Thoracic aorta (tissue), 2 donors: ENCODE measurements around the gene MPDU1. TPM values are rescaled to one million over a fixed set of nuclear protein-coding genes. Genes with fewer than 3 reads are reported as not detected.

Experiments used
- ATAC-seq: fragments of 150-250 bp; one replicate; pipeline ENCODE4 v1.8.0; 2017; ENCODE audit warnings: low read depth; ENCODE audit not compliant: insufficient number of reproducible peaks, low FRiP score
- DNase-seq: peaks from one replicate; pipeline ENCODE4 v3.0.0-alpha.2; 2020; ENCODE audit warnings: low spot score
- H3K27ac ChIP-seq, 2 donors: fragments of 200-600 bp; sonication (generic); 1 replicate in 1 of 2; 2 replicates in 1 of 2; pipeline ENCODE4 v1.5.1; 2016; ENCODE audit warnings: mild to moderate bottlenecking in 2 of 2, moderate library complexity in 2 of 2
- H3K27me3 ChIP-seq: fragments of 200-600 bp; sonication (generic); replicated peaks from 2 replicates; pipeline ENCODE4 v1.6.0; 2016; ENCODE audit warnings: mild to moderate bottlenecking; ENCODE audit not compliant: insufficient read depth
- H3K36me3 ChIP-seq: fragments of 200-600 bp; sonication (generic); one replicate; pipeline ENCODE4 v1.5.1; 2016
- H3K4me1 ChIP-seq, 2 donors: fragments of 200-600 bp; sonication (generic); 1 replicate in 1 of 2; 2 replicates in 1 of 2; pipeline versions ENCODE4 v1.5.1 to v1.6.0; 2016; ENCODE audit warnings: low read depth in 2 of 2, mild to moderate bottlenecking in 1 of 2; ENCODE audit not compliant: control insufficient read depth in 1 of 2
- H3K4me3 ChIP-seq: fragments of 200-600 bp; sonication (generic); 2 replicates; pipeline ENCODE4 v1.5.1; 2016; ENCODE audit warnings: mild to moderate bottlenecking
- H3K9me3 ChIP-seq: fragments of 200-600 bp; sonication (generic); 2 replicates; pipeline ENCODE4 v1.5.1; 2016
- CTCF ChIP-seq: fragments of 200-600 bp; sonication (generic); IDR thresholded peaks from one replicate; pipeline ENCODE4 v1.5.1; 2019; ENCODE audit warnings: antibody characterized with exemption
- total RNA-seq, 2 donors: library from RNA; depleted of rRNA; stranded (reverse); fragments of >200 nt; gene quantifications; one replicate each; pipeline versions ENCODE4 v1.1.0 to v1.2.3, GENCODE V29; 2016

Gene MPDU1
- total RNA-seq, 2 donors from 2014 or later: 31.1 to 38.9 TPM

DNA sequence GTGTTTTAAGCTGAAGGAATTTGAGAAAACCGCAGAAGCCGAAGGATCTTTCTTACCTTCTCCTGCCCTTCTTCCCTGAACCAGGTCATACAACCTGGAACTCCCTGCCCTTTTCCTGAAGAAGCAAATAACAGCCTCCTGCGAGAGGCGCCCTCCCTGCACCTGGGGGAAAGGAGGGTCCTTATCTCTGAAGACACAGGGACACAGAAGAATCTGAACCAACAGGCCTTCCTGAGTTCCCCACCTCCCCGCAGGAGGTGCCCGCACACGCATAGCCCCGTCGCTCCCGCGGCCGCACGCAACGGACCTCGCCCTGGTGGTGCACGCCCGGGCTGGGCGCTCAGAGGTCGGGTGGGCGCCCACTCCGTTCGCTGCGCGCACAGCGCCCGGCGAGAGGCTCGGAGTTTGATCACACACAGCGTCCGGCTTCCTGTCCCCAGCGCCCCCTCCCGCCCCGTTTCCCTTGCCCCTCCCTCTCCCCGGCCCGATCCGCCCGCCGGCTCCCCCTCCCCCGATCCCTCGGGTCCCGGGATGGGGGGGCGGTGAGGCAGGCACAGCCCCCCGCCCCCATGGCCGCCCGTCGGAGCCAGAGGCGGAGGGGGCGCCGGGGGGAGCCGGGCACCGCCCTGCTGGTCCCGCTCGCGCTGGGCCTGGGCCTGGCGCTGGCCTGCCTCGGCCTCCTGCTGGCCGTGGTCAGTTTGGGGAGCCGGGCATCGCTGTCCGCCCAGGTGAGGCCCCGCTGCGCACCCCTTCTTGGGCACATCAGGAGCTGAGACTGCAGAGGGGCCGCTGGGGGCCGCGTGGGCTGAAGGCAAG, 34.9 kb upstream of the MPDU1 start, which contains the start of gene TNFSF12:
Gene TNFSF12 (plus strand): TSS at position 474 of the 816 bp plus-strand sequence. CDS start 96 bp downstream, at position 570.
- DNase-seq: no peak
- peak; percentile 39 for ATAC-seq
- H3K27me3 ChIP-seq: no peaks in the 10 kb centered on the region
- peak within 1 kb of the TSS; percentile 85 for H3K4me3 ChIP-seq
- peak within 1 kb of the TSS; percentile 91 to 92 for H3K27ac ChIP-seq
- no peaks in the 10 kb centered on the region for H3K9me3 ChIP-seq
- peak; percentile 36 for TF ChIP-seq CTCF
- peaks cover 10 to 33% of the 10 kb centered on the region in 2 donors for H3K4me1 ChIP-seq
- H3K36me3 ChIP-seq: peaks cover 3% of the 10 kb centered on the region

DNA sequence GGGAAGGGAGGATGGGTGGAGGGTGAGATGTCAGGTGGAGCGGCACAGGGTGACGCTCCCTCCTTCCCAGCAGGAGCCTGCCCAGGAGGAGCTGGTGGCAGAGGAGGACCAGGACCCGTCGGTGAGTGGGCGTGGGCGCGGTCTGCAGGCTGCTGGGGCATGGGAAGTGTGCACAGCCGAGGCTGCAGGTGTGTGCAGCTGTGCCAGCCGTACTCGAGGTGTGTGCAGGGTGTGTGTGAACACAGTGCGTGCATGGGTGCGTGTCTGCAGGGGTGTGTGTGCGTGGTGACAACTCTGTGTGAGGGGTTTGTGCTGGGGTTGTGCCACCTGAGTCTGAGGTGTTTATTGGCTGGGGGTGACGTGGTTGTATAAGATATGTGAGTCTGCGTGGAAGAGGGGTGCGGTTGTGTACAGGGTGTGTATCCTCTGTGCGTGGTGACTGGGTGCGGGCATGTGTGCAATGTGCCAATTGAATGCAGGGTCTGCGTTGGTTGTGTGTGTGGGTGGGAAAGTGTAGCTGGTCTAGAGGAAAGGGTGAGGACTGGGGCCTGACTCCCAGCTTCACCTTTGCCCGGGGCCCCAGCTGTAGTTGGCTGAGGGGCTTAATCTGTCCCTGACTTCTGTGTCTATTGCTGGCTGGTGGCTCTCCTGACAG, 34.1 kb upstream of the MPDU1 start:
- no peak for DNase-seq

GRCh38 chr17:7550344-7550743, 33.3 kb upstream of the MPDU1 start:
- Histone ChIP-seq H3K4me1 (peaks cover 10 to 21% of the 10 kb centered on the region in 2 donors), H3K27ac (peak overlapping the region; percentile 73 to 91)
- TF ChIP-seq CTCF: no peak

More for the DNA sequence above, 34.1 kb upstream of the MPDU1 start:
- Histone ChIP-seq H3K27me3 (no peaks in the 10 kb centered on the region), H3K4me3 (peak overlapping the region; percentile 85), H3K4me1 (peaks cover 10 to 29% of the 10 kb centered on the region in 2 donors), H3K36me3 (peaks cover 3% of the 10 kb centered on the region), H3K27ac (peak overlapping the region; percentile 91 to 92), H3K9me3 (no peaks in the 10 kb centered on the region)
- peak; percentile 6 for ATAC-seq
- no peak for TF ChIP-seq CTCF

DNA sequence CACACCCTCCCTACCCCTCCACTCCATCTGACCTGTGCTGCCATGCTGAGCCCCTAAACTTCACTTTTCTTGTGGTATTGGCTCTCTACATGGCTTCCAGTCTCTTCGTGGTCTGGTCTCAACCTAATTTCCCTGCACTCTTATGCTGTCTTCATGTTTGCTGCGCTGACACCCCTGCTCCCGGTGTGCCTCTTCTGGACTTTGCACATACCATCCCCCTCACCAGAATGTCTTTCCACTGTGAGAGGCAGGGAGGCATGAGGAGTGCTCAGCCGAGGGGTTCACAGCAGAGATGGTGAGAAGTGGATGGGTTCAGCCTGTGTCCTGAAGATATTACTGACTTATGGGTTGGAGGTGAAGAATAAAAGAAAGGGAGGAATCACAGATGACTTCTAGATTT, 32.3 kb upstream of the MPDU1 start:
- Histone ChIP-seq H3K4me3 (no peak overlapping the region), H3K9me3 (no peaks in the 10 kb centered on the region), H3K4me1 (peaks cover 10 to 20% of the 10 kb centered on the region in 2 donors), H3K27ac (peak overlapping the region in 1 of 2 donors; percentile 17), H3K27me3 (no peaks in the 10 kb centered on the region), H3K36me3 (peaks cover 3% of the 10 kb centered on the region)
- TF ChIP-seq CTCF: no peak
- no peak for ATAC-seq
- no peak for DNase-seq

More at GRCh38 chr17:7550344-7550743, 33.3 kb upstream of the MPDU1 start:
- H3K9me3 ChIP-seq: no peaks in the 10 kb centered on the region
- H3K27me3 ChIP-seq: no peaks in the 10 kb centered on the region
- ATAC-seq (no peak), DNase-seq (no peak)
- H3K36me3 ChIP-seq: peaks cover 3% of the 10 kb centered on the region
- peak overlapping the region; percentile 85 for H3K4me3 ChIP-seq

DNA sequence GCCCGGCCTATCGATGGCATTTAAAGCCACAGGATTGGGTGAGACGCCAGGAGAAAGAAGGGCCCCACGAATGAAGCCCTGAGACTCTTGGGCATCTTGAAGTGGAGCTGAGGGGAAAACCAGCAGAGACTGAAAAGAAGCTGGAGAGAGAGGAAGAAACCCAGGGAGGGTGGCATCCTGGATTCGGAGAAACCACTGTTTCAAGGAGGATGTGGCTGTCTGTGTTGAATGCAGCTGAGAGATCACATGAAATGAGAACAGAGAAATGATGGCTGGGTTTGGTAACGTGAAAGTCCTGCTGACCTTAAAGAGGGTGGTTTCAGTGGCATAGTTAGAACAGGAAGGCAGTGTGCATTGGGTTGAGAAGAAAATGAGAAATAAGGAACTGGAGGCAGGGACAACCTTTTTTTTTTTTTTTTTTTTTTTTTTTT, 31.0 kb upstream of the MPDU1 start:
- ATAC-seq: no peak
- no peak overlapping the region for H3K4me3 ChIP-seq
- peaks cover 14 to 26% of the 10 kb centered on the region in 2 donors for H3K4me1 ChIP-seq
- TF ChIP-seq CTCF: no peak
- no peak for DNase-seq
- peak overlapping the region in 1 of 2 donors; percentile 17 for H3K27ac ChIP-seq
- H3K27me3 ChIP-seq: no peaks in the 10 kb centered on the region
- H3K36me3 ChIP-seq: peaks cover 3% of the 10 kb centered on the region
- H3K9me3 ChIP-seq: no peaks in the 10 kb centered on the region
